Lower leg skin (tissue), 3 donors: Measurements from ENCODE around the gene POLA2.

ENCODE experiments used
- CTCF ChIP-seq, 3 donors: fragments of 450-650 bp; IDR thresholded peaks; one replicate each; pipeline ENCODE4 v1.5.1; 2016; ENCODE audit warnings: antibody characterized with exemption in 3 of 3, mild to moderate bottlenecking in 3 of 3, moderate library complexity in 2 of 3
- POLR2A ChIP-seq, 2 donors: fragments of 450-650 bp; IDR thresholded peaks; one replicate each; pipeline ENCODE4 v1.6.1; 2016 to 2017; ENCODE audit warnings: antibody characterized with exemption in 2 of 2, mild to moderate bottlenecking in 1 of 2, moderate library complexity in 1 of 2

GRCh38 chr11:65227879-65228278 lies 33.9 kb upstream of the POLA2 start:
- TF ChIP-seq CTCF (IDR thresholded peaks at IDR 0.05) (no peak), POLR2A (IDR thresholded peaks at IDR 0.05) (no peak)
